NCI-H1105 (cell line): Measurements from ENCODE around the gene PPP4C.
"Not testable (repeated sequence)": the region's sequence is repeated elsewhere in the genome, so short reads cannot be mapped to it uniquely, and the experiment has no call there.

Experiments used
- DNase-seq: peaks from one replicate; lab custom pipeline; 2025; lab: John Stamatoyannopoulos, UW

Gene PPP4C

GRCh38 chr16:30125690-30126089 is 49.9 kb downstream of the PPP4C start:
- not testable (repeated sequence) for DNase-seq

GRCh38 chr16:30127993-30128392 is 52.2 kb downstream of the PPP4C start:
- no peak for DNase-seq

GRCh38 chr16:30131869-30132475 is 56.2 kb downstream of the PPP4C start:
- DNase-seq = peak; percentile 55

GRCh38 chr16:30132591-30132990 is 56.8 kb downstream of the PPP4C start:
- DNase-seq = no peak
